ENCODE data around the gene SAMD11. TPM values are rescaled to one million over a fixed set of nuclear protein-coding genes. Genes with fewer than 3 reads are reported as not detected.
A peak's percentile ranks its signal among the peaks of the same experiment; 100 is the strongest.
"Not testable (repeated sequence)": the region's sequence is repeated elsewhere in the genome, so short reads cannot be mapped to it uniquely, and the experiment has no call there.

The SAMD11 gene
- total and polyA plus RNA-seq, 4 donors = 0.51 to 4.1 (median 1.3) TPM

- Histone ChIP-seq H3K9ac (ENCODE audit: low read depth in 1 of 2, low read length in 2 of 2) (no peak overlapping the region), H3K36me3 (ENCODE audit: control insufficient read depth in 4 of 4, insufficient read depth in 3 of 4, low read depth in 1 of 4, low read length in 3 of 4) (no peaks in the 10 kb centered on the region), H3K9me3 (ENCODE audit: control insufficient read depth in 4 of 4, low read length in 3 of 4) (no peaks in the 10 kb centered on the region), H3K4me1 (ENCODE audit: control insufficient read depth in 4 of 4, insufficient read depth in 4 of 4, low read length in 3 of 4) (peaks cover 0 to 6% (median under 1%) of the 10 kb centered on the region in 4 donors), H3K27ac (ENCODE audit: low read depth in 1 of 2, low read length in 2 of 2) (no peak overlapping the region), H3K4me3 (ENCODE audit: low read depth in 1 of 3, low read length in 3 of 3) (no peak overlapping the region), H3K27me3 (ENCODE audit: control insufficient read depth in 4 of 4, insufficient read depth in 4 of 4, low read length in 3 of 4) (peaks cover 0 to 24% (median 1%) of the 10 kb centered on the region in 4 donors)
- TF ChIP-seq ZBTB33 (IDR thresholded peaks at IDR 0.05) (no peak), YY1 (IDR thresholded peaks at IDR 0.05) (no peak), HNF4A (conservative IDR thresholded peaks at IDR 0.05) (no peak), RAD21 (IDR thresholded peaks at IDR 0.05) (no peak)
- no peak for DNase-seq (ENCODE audit: low spot score)
- 69% methylated on average over 9 of the region's 9 CpGs for WGBS
These were observed 51.6 kb downstream of the SAMD11 start for GRCh38 chr1:975365-975764.

GRCh38 chr1:975896-976683 lies 52.4 kb downstream of the SAMD11 start:
- TF ChIP-seq CTCF (IDR thresholded peaks at IDR 0.05; ENCODE audit: low read depth, low read length, missing input control) = peak; percentile 23
- TF ChIP-seq FOXA1 (IDR thresholded peaks at IDR 0.05) = no peak
- peak in 1 of 2 donors; percentile 70 for TF ChIP-seq RAD21 (IDR thresholded peaks at IDR 0.05)
- Histone ChIP-seq H3K4me3 (ENCODE audit: low read depth in 1 of 3, low read length in 3 of 3) (no peak overlapping the region), H3K27me3 (ENCODE audit: control insufficient read depth in 4 of 4, insufficient read depth in 4 of 4, low read length in 3 of 4) (peaks cover 0 to 19% (median 1%) of the 10 kb centered on the region in 4 donors), H3K27ac (ENCODE audit: low read depth in 1 of 2, low read length in 2 of 2) (no peak overlapping the region), H3K9ac (ENCODE audit: low read depth in 1 of 2, low read length in 2 of 2) (no peak overlapping the region), H3K4me1 (ENCODE audit: control insufficient read depth in 4 of 4, insufficient read depth in 4 of 4, low read length in 3 of 4) (peaks cover 0 to 6% (median under 1%) of the 10 kb centered on the region in 4 donors), H3K9me3 (ENCODE audit: control insufficient read depth in 4 of 4, low read length in 3 of 4) (no peaks in the 10 kb centered on the region), H3K36me3 (ENCODE audit: control insufficient read depth in 4 of 4, insufficient read depth in 3 of 4, low read depth in 1 of 4, low read length in 3 of 4) (no peaks in the 10 kb centered on the region)
- no peak for DNase-seq (ENCODE audit: low spot score)
- WGBS = 16% methylated on average over 40 of the region's 40 CpGs

GRCh38 chr1:976791-977190 lies 53.1 kb downstream of the SAMD11 start:
- H3K4me3 ChIP-seq (ENCODE audit: low read depth in 1 of 3, low read length in 3 of 3); H3K4me1 ChIP-seq (ENCODE audit: control insufficient read depth in 4 of 4, insufficient read depth in 4 of 4, low read length in 3 of 4); H3K27ac ChIP-seq (ENCODE audit: low read depth in 1 of 2, low read length in 2 of 2); H3K9ac ChIP-seq (ENCODE audit: low read depth in 1 of 2, low read length in 2 of 2); H3K9me3 ChIP-seq (ENCODE audit: control insufficient read depth in 4 of 4, low read length in 3 of 4); DNase-seq (ENCODE audit: low spot score); H3K36me3 ChIP-seq (ENCODE audit: control insufficient read depth in 4 of 4, insufficient read depth in 3 of 4, low read depth in 1 of 4, low read length in 3 of 4): not testable (repeated sequence)
- 63% methylated on average over 15 of the region's 39 CpGs for WGBS
- peaks cover 0 to 15% (median 1%) of the 10 kb centered on the region in 4 donors for H3K27me3 ChIP-seq (ENCODE audit: control insufficient read depth in 4 of 4, insufficient read depth in 4 of 4, low read length in 3 of 4)
